Psoas muscle (tissue), 8 donors: Measurements from ENCODE around the gene TMEM53. TPM values are rescaled to one million over a fixed set of nuclear protein-coding genes. Genes with fewer than 3 reads are reported as not detected.
"Not testable (repeated sequence)": the region's sequence is repeated elsewhere in the genome, so short reads cannot be mapped to it uniquely, and the experiment has no call there.

Source experiments
- ATAC-seq, 4 donors: fragments of 200-7000 bp; cut with Tn5 transposase; one replicate each; pipeline ENCODE4 v1.9.1; 2020; ENCODE audit warnings: moderate library complexity in 3 of 4, mild to moderate bottlenecking in 2 of 4
- DNase-seq, 2 donors: peaks; one replicate each; pipeline ENCODE4 v3.0.0-alpha.2; 2020
- H3K27ac ChIP-seq: fragments of 200-600 bp; one replicate; pipeline ENCODE4 v1.8.0; 2022
- H3K27me3 ChIP-seq, 3 donors: fragments of 200-600 bp in 1 of 3; one replicate each; pipeline versions ENCODE4 v1.6.1 to v1.8.0; 2013 to 2022; ENCODE audit warnings: low read length in 2 of 3, mild to moderate bottlenecking in 2 of 3, moderate library complexity in 1 of 3; ENCODE audit not compliant: insufficient read depth in 3 of 3
- H3K36me3 ChIP-seq, 2 donors: fragments of 200-600 bp in 1 of 2; one replicate each; pipeline versions ENCODE4 v1.6.1 to v1.8.0; 2013 to 2022; ENCODE audit warnings: low read depth in 1 of 2, mild to moderate bottlenecking in 1 of 2, moderate library complexity in 1 of 2; ENCODE audit not compliant: insufficient read depth in 1 of 2
- H3K4me1 ChIP-seq: fragments of 200-600 bp; one replicate; pipeline ENCODE4 v1.8.0; 2022
- H3K4me3 ChIP-seq: fragments of 200-600 bp; one replicate; pipeline ENCODE4 v1.8.0; 2022; ENCODE audit warnings: mild to moderate bottlenecking
- H3K9me3 ChIP-seq: fragments of 200-600 bp; one replicate; pipeline ENCODE4 v1.8.0; 2022
- CTCF ChIP-seq: fragments of 200-600 bp; IDR thresholded peaks from one replicate; pipeline ENCODE4 v1.8.0; 2022; ENCODE audit warnings: antibody characterized with exemption
- WGBS, 3 donors: extraction: QIAGEN DNeasy Blood & Tissue Kit; methylation state at CpG; one replicate each; pipeline versions ENCODE4 v1.1.6 to v1.1.7; 2013; 5-methylcytosine and 5-hydroxymethylcytosine counted together
- intact Hi-C, 2 donors: fragments of 100-400 bp; cut with DNase I; formaldehyde crosslinking; loops; one replicate each; pipeline versions ENCODE4 v1.11.0 to v1.14.2; 2022
- polyA plus RNA-seq, 3 donors: library from polyadenylated mRNA; stranded (reverse); fragments of 200-250 nt; gene quantifications; one replicate each; pipeline ENCODE4 v1.2.3, GENCODE V29; 2013
- total RNA-seq, 4 donors: library from RNA; stranded (reverse); fragmentation: NEBNext Ultra II Directional in 2 of 4; extraction: Animal tissue kit (Norgen Biotek cat#: 25700) in 2 of 4; gene quantifications; one replicate each; pipeline versions ENCODE4 v1.2.1 to v1.2.4, GENCODE V29; 2021 to 2023
- donor health status: healthy with polysubstance abuse.
- donor health status: DM: no; HTN: no; CAD: no; lungs with moderate emphysema.
- donor health status: Bipolar disorder and iron deficiency.
- donor health status: healthy.
- donor health status: DM: yes; HTN: yes; CAD: no.
- donor health status: DM: no; HTN: no; CAD: no.
- donor health status: DM: no; HTN: no; CAD: no.
- donor health status: DM: yes; HTN: yes; CAD: no.

TMEM53 gene
- total and polyA plus RNA-seq, 7 donors: 2.4 to 7.7 (median 6.2) TPM

GRCh38 chr1:44672254-44672955 lies 1.9 kb downstream of the TMEM53 start:
- no peaks in the 10 kb centered on the region for H3K27me3 ChIP-seq
- peaks cover 27% of the 10 kb centered on the region for H3K4me1 ChIP-seq
- no peak for ATAC-seq
- H3K4me3 ChIP-seq: no peak overlapping the region
- no peaks in the 10 kb centered on the region for H3K36me3 ChIP-seq
- WGBS, 3 donors: 63 to 68% (median 63%) methylated on average over 13 of the region's 13 CpGs
- no peaks in the 10 kb centered on the region for H3K9me3 ChIP-seq
- no peak for DNase-seq
- H3K27ac ChIP-seq: peak overlapping the region; percentile 4
- intact Hi-C loops: no loop called here
- no peak for TF ChIP-seq CTCF

GRCh38 chr1:44670751-44671640 lies 3.3 kb downstream of the TMEM53 start:
- Histone ChIP-seq H3K9me3 (no peaks in the 10 kb centered on the region), H3K36me3 (no peaks in the 10 kb centered on the region), H3K27me3 (no peaks in the 10 kb centered on the region), H3K27ac (no peak overlapping the region), H3K4me1 (peaks cover 22% of the 10 kb centered on the region), H3K4me3 (no peak overlapping the region)
- DNase-seq: no peak
- intact Hi-C loops: no loop called here
- TF ChIP-seq CTCF: no peak
- 55 to 77% (median 59%) methylated on average over 10 of the region's 10 CpGs for WGBS, 3 donors
- ATAC-seq: no peak

GRCh38 chr1:44666719-44667118 lies 7.6 kb downstream of the TMEM53 start:
- H3K9me3 ChIP-seq, intact Hi-C loops, H3K27me3 ChIP-seq, H3K4me3 ChIP-seq, DNase-seq, ATAC-seq, H3K36me3 ChIP-seq, H3K27ac ChIP-seq, H3K4me1 ChIP-seq: not testable (repeated sequence)
- 95 to 100% (median 98%) methylated on average over 1 of the region's 1 CpG for WGBS, 3 donors

GRCh38 chr1:44664730-44665370 lies 9.4 kb downstream of the TMEM53 start:
- H3K4me3 ChIP-seq: no peak overlapping the region
- DNase-seq (no peak), ATAC-seq (no peak)
- no peak for TF ChIP-seq CTCF
- intact Hi-C loops: no loop called here
- H3K27ac ChIP-seq: no peak overlapping the region
- no peaks in the 10 kb centered on the region for H3K4me1 ChIP-seq
- 78 to 83% (median 79%) methylated on average over 12 of the region's 12 CpGs for WGBS, 3 donors
- no peaks in the 10 kb centered on the region for H3K36me3 ChIP-seq
- H3K27me3 ChIP-seq: no peaks in the 10 kb centered on the region
- no peaks in the 10 kb centered on the region for H3K9me3 ChIP-seq

GRCh38 chr1:44663417-44663816 lies 10.9 kb downstream of the TMEM53 start:
- H3K27me3 ChIP-seq: no peaks in the 10 kb centered on the region
- H3K9me3 ChIP-seq: no peaks in the 10 kb centered on the region
- H3K36me3 ChIP-seq: no peaks in the 10 kb centered on the region
- H3K4me3 ChIP-seq: no peak overlapping the region
- WGBS, 3 donors: 91 to 93% (median 92%) methylated on average over 5 of the region's 5 CpGs
- no peak for DNase-seq
- no peak overlapping the region for H3K27ac ChIP-seq
- no peak for TF ChIP-seq CTCF
- intact Hi-C loops: no loop called here
- no peaks in the 10 kb centered on the region for H3K4me1 ChIP-seq
- no peak for ATAC-seq
